K562 (cell line): Measurements from ENCODE around the gene LDB1. TPM values are rescaled to one million over a fixed set of nuclear protein-coding genes. Genes with fewer than 3 reads are reported as not detected.

Experiments used
- ATAC-seq: fragments of 200-7000 bp; cut with Tn5 transposase; 3 replicates; pipeline ENCODE4 v1.9.1; 2020; ENCODE audit warnings: moderate library complexity
- BruUV-seq: library from RNA; stranded (reverse); fragments of 400-500 nt; replicated peaks from 2 replicates; lab custom pipeline; 2021; lab: Mats Ljungman, UMichigan
- CTCF ChIA-PET: fragments of 300-600 bp; formaldehyde crosslinking; extraction: SDS; loops from one replicate; lab custom pipeline; 2021; ENCODE audit warnings: low intra/inter-chr PET ratio; lab: Yijun Ruan, JAX
- POLR2A ChIA-PET: fragments of 300-600, 350-650 bp; sonication (Branson Sonifier 250); formaldehyde crosslinking; extraction: SDS; loops from one replicate; lab custom pipeline; 2021; ENCODE audit warnings: antibody characterized with exemption, inconsistent platforms; lab: Yijun Ruan, JAX
- DNase-seq, 4 experiments: peaks; one replicate each; pipeline versions ENCODE4 v3.0.0 to v3.0.0-alpha.2; 2011 to 2018; ENCODE audit warnings: low spot score in 3 of 4, mixed read lengths in 3 of 4; ENCODE audit errors: extremely low read depth in 1 of 4
- FAIRE-seq: peaks from 2 replicates; lab custom pipeline; 2011; peaks lifted over from hg19 to GRCh38; lab: Jason Lieb, UNC
- H2AFZ ChIP-seq: 2 replicates; pipeline ENCODE4 v1.6.0; 2011; ENCODE audit warnings: low read depth, low read length, control low read depth, inconsistent platforms
- H3K27ac ChIP-seq: fragments of 200-600 bp; 3 replicates; pipeline ENCODE4 v1.8.0; 2011; ENCODE audit warnings: low read depth, mild to moderate bottlenecking, control low read depth, inconsistent platforms, low read length, moderate library complexity, mixed read lengths; ENCODE audit errors: extremely low read depth
- H3K27me3 ChIP-seq, 2 experiments: fragments of 300-600 bp in 1 of 2; 2 replicates in 1 of 2; 3 replicates in 1 of 2; pipeline versions ENCODE4 v1.6.0 to v1.8.0; 2011; ENCODE audit warnings: inconsistent platforms in 2 of 2, low read length in 2 of 2, mild to moderate bottlenecking in 1 of 2, mixed read lengths in 1 of 2, moderate library complexity in 1 of 2; ENCODE audit not compliant: control insufficient read depth in 2 of 2, insufficient read depth in 2 of 2
- H3K36me3 ChIP-seq: fragments of 300-600 bp; 3 replicates; pipeline ENCODE4 v1.8.0; 2011; ENCODE audit warnings: mild to moderate bottlenecking, low read length, inconsistent platforms; ENCODE audit not compliant: control insufficient read depth, insufficient read depth
- H3K4me1 ChIP-seq, 2 experiments: fragments of 200-600 bp in 1 of 2; replicated peaks in 1 of 2; 2 replicates in 1 of 2; 3 replicates in 1 of 2; pipeline versions ENCODE4 v1.5.1 to v1.8.0; 2011; ENCODE audit warnings: inconsistent platforms in 2 of 2, low read length in 2 of 2, mild to moderate bottlenecking in 1 of 2, mixed read lengths in 1 of 2, moderate library complexity in 1 of 2; ENCODE audit not compliant: control insufficient read depth in 2 of 2, insufficient read depth in 2 of 2
- H3K4me2 ChIP-seq: 2 replicates; pipeline ENCODE4 v1.6.1; 2011; ENCODE audit warnings: low read length, control low read depth, inconsistent platforms, mixed read lengths; ENCODE audit not compliant: insufficient read depth
- H3K4me3 ChIP-seq: fragments of 200-600 bp; sonication (generic), shearing (Covaris generic); 2 replicates; pipeline ENCODE4 v1.5.1; 2016; ENCODE audit warnings: control low read depth, inconsistent platforms
- H3K79me2 ChIP-seq: fragments of 200-600 bp; 3 replicates; pipeline ENCODE4 v1.8.0; 2011; ENCODE audit warnings: low read length, inconsistent platforms; ENCODE audit not compliant: control insufficient read depth, insufficient read depth
- H3K9ac ChIP-seq, 2 experiments: 2 replicates each; pipeline versions ENCODE4 v1.6.0 to v1.6.1; 2011; ENCODE audit warnings: low read depth in 2 of 2, low read length in 2 of 2, control low read depth in 1 of 2, inconsistent platforms in 1 of 2, mild to moderate bottlenecking in 1 of 2, mixed read lengths in 1 of 2; ENCODE audit not compliant: insufficient read depth in 1 of 2
- H3K9me1 ChIP-seq: one replicate; pipeline ENCODE4 v1.6.0; 2011; ENCODE audit warnings: inconsistent platforms, mild to moderate bottlenecking, low read length, moderate library complexity; ENCODE audit not compliant: control insufficient read depth, insufficient read depth
- H3K9me3 ChIP-seq: replicated peaks from 2 replicates; pipeline ENCODE4 v1.5.1; 2011; ENCODE audit warnings: low read depth, low read length, inconsistent platforms; ENCODE audit not compliant: control insufficient read depth, insufficient read depth
- H4K20me1 ChIP-seq: replicated peaks from 2 replicates; pipeline ENCODE4 v1.6.1; 2011; ENCODE audit warnings: low read length, inconsistent platforms, mixed read lengths; ENCODE audit not compliant: control insufficient read depth, insufficient read depth
- AFF1 ChIP-seq, 2 experiments: fragments of 450-650 bp; IDR thresholded peaks; 2 replicates each; pipeline ENCODE4 v1.6.1; 2018; ENCODE audit warnings: mild to moderate bottlenecking in 2 of 2, low read depth in 1 of 2; ENCODE audit not compliant: partially characterized antibody in 2 of 2
- GTF3C2 ChIP-seq: IDR thresholded peaks from 3 replicates; pipeline ENCODE4 v1.6.1; 2011; ENCODE audit warnings: borderline replicate concordance, mild to moderate bottlenecking, moderate library complexity; ENCODE audit not compliant: insufficient read length; ENCODE audit errors: extremely low read depth
- MAZ ChIP-seq, 2 experiments: fragments of 450-650 bp in 1 of 2; sonication (generic) in 1 of 2; formaldehyde crosslinking; IDR thresholded peaks in 1 of 2; conservative IDR thresholded peaks in 1 of 2; 2 replicates each; pipeline versions ENCODE4 v1.4.0 to v1.5.0; 2020; ENCODE audit warnings: mild to moderate bottlenecking in 1 of 2, missing genetic modification reagents in 1 of 2
- NCOA1 ChIP-seq: fragments of 450-650 bp; IDR thresholded peaks from 2 replicates; pipeline ENCODE4 v1.6.1; 2016; ENCODE audit warnings: low read depth
- PML ChIP-seq: IDR thresholded peaks from 2 replicates; pipeline ENCODE4 v1.6.1; 2012; ENCODE audit warnings: low read length, inconsistent platforms
- POLR2B ChIP-seq: fragments of 450-650 bp; IDR thresholded peaks from 2 replicates; pipeline ENCODE4 v1.6.1; 2018; ENCODE audit warnings: low read depth; ENCODE audit not compliant: partially characterized antibody
- RNF219 ChIP-seq: fragments of 250-450 bp; sonication (Bioruptor Pico); IDR thresholded peaks from 2 replicates; pipeline ENCODE4 v1.5.0; 2022; ENCODE audit warnings: mild to moderate bottlenecking
- SUPT5H ChIP-seq: fragments of 450-650 bp; IDR thresholded peaks from 2 replicates; pipeline ENCODE4 v1.6.1; 2016
- TCFL5 ChIP-seq: fragments of 250-450 bp; sonication (Bioruptor Pico); conservative IDR thresholded peaks from 2 replicates; pipeline ENCODE4 v1.6.1; 2021; ENCODE audit warnings: mild to moderate bottlenecking, moderate library complexity, matching md5 sums
- YY1 ChIP-seq, 3 experiments: IDR thresholded peaks; 2 replicates each; pipeline ENCODE4 v1.6.1; 2011; ENCODE audit warnings: low read length in 2 of 3, mild to moderate bottlenecking in 2 of 3, moderate library complexity in 2 of 3, borderline replicate concordance in 1 of 3, control low read depth in 1 of 3, low read depth in 1 of 3; ENCODE audit not compliant: insufficient read depth in 3 of 3, insufficient replicate concordance in 2 of 3, control insufficient read depth in 1 of 3, insufficient read length in 1 of 3; ENCODE audit errors: extremely low read depth in 1 of 3
- WGBS: fragments of 100-300 bp; shearing (Covaris generic); methylation state at CpG from one replicate; pipeline ENCODE4 v1.1.6; 2016; ENCODE audit warnings: low coverage, mixed read lengths; ENCODE audit not compliant: insufficient coverage; ENCODE audit errors: missing lambda C conversion rate; 5-methylcytosine and 5-hydroxymethylcytosine counted together
- in situ Hi-C: fragments of 300-500 bp; cut with MboI; formaldehyde crosslinking; loops from 4 replicates; pipeline ENCODE4 v1.15.0; 2018; ENCODE audit warnings: inconsistent platforms, mixed read lengths
- intact Hi-C: fragments of 100-400 bp; cut with micrococcal nuclease; formaldehyde crosslinking; loops from 2 replicates; pipeline ENCODE4 v1.14.2; 2022
- polyA plus RNA-seq, 8 experiments: library from polyadenylated mRNA; depleted of rRNA in 4 of 8; stranded (reverse) in 5 of 8; unstranded in 3 of 8; fragments of >200 nt; fragmentation: Nextera tagmentation in 2 of 8; fragmentation: Illumina TruSeq in 1 of 8; extraction: Ambion mirVana in 2 of 8; extraction: Trizol in 1 of 8; gene quantifications; 2 replicates each; pipeline versions ENCODE4 v1.2.1 to v1.2.3, GENCODE V29; 2011 to 2014; ENCODE audit warnings: inconsistent platforms in 1 of 8, missing spikeins in 1 of 8
- total RNA-seq, 7 experiments: library from RNA; depleted of rRNA in 6 of 7; stranded (reverse); fragments of >200 nt in 6 of 7; fragmentation: Illumina TruSeq in 2 of 7; extraction: Trizol in 2 of 7; gene quantifications; 2 replicates each; pipeline versions ENCODE4 v1.2.1 to v1.2.3, GENCODE V29; 2011 to 2021; ENCODE audit warnings: low replicate concordance in 1 of 7

LDB1 gene
- total and polyA plus RNA-seq, 9 of the 15 experiments (the other 6 are each of a cell fraction or from before 2014, with no cell fraction given): 1.9 to 137 (median 105) TPM

- no TSS peak for BruUV-seq
- peak overlapping the region; percentile 64 for H3K27ac ChIP-seq
- peaks cover 3% of the 10 kb centered on the region for H3K9me1 ChIP-seq
- H3K36me3 ChIP-seq: peaks cover 32% of the 10 kb centered on the region
- CTCF ChIA-PET: no interaction called here
- no peaks in the 10 kb centered on the region for H3K27me3 ChIP-seq
- peaks cover 20% of the 10 kb centered on the region for H4K20me1 ChIP-seq
- H3K4me1 ChIP-seq: peaks cover 42 to 48% of the 10 kb centered on the region in 2 experiments
- H3K4me2 ChIP-seq: peak overlapping the region; percentile 78
- peak overlapping the region; percentile 61; the same call in 1 of the 2 replicates for H2AFZ ChIP-seq
- peaks cover 99% of the 10 kb centered on the region for H3K79me2 ChIP-seq
- ATAC-seq (peak; percentile 83), DNase-seq (peak; percentile 67 to 92 (median 76)), FAIRE-seq (peak; percentile 82)
- peak overlapping the region; percentile 94 for H3K4me3 ChIP-seq
- in situ Hi-C loops (no loop called here), intact Hi-C loops (loop anchor here (10.0 kb wide), 1 partner anchor 270 kb away; the partner anchor contains the start of gene KCNIP2)
- H3K9ac ChIP-seq: peak overlapping the region; percentile 84 to 94
- POLR2A ChIA-PET: interaction anchor here (0.5 to 4.1 kb wide), 5 partner anchors 12 to 321 kb away, joined by 3 to 27 read pairs (median 3); no protein-coding TSS in a partner anchor
- H3K9me3 ChIP-seq: no peaks in the 10 kb centered on the region
- WGBS: 0% methylated on average over 4 of the region's 23 CpGs
- TF ChIP-seq POLR2B (peak; percentile 66), AFF1 (IDR thresholded peaks at IDR 0.05; ENCODE audit: low read depth in 1 of 2, partially characterized antibody in 2 of 2) (no peak), MAZ (CRISPR knock-in tag; conservative IDR thresholded peaks at IDR 0.05 in 1 of 2, IDR thresholded peaks at IDR 0.05 in 1 of 2) (peak; percentile 80 to 98), RNF219 (CRISPR knock-in tag) (no peak), GTF3C2 (no peak), NCOA1 (0 out of 2 replicates have a peak, but pooled peaks have one; percentile 16), PML (peak; percentile 64; the same call in 1 of the 2 replicates), TCFL5 (CRISPR knock-in tag) (no peak), SUPT5H (peak; percentile 83), YY1 (IDR thresholded peaks at IDR 0.05; ENCODE audit: borderline replicate concordance in 1 of 3, control insufficient read depth in 1 of 3, extremely low read depth in 1 of 3, insufficient read depth in 3 of 3, insufficient read length in 1 of 3, insufficient replicate concordance in 2 of 3, low read depth in 1 of 3, low read length in 2 of 3) (peak in 1 of 3 experiments; percentile 41)
These were observed 5.1 kb downstream of the LDB1 start for GRCh38 chr10:102114861-102115618.
